IgD-negative memory B cell (primary cell): ENCODE data around the gene MARCHF3. TPM values are rescaled to one million over a fixed set of nuclear protein-coding genes. Genes with fewer than 3 reads are reported as not detected.
"Not testable (repeated sequence)": the region's sequence is repeated elsewhere in the genome, so short reads cannot be mapped to it uniquely, and the experiment has no call there.

Source experiments
- H3K27ac Mint-ChIP-seq, 3 donors: one replicate each; pipeline ENCODE4 v1.8.0; 2020 to 2022; ENCODE audit warnings: mild to moderate bottlenecking in 3 of 3, mixed read lengths in 3 of 3, moderate library complexity in 1 of 3
- H3K27me3 Mint-ChIP-seq: one replicate; pipeline ENCODE4 v1.8.0; 2021; ENCODE audit warnings: mixed read lengths
- H3K36me3 Mint-ChIP-seq: one replicate; pipeline ENCODE4 v1.8.0; 2020; ENCODE audit warnings: mild to moderate bottlenecking, mixed read lengths
- H3K4me1 Mint-ChIP-seq, 3 donors: one replicate each; pipeline ENCODE4 v1.8.0; 2020 to 2022; ENCODE audit warnings: mixed read lengths in 3 of 3, mild to moderate bottlenecking in 1 of 3
- H3K4me3 Mint-ChIP-seq, 4 donors: one replicate each; pipeline ENCODE4 v1.8.0; 2020 to 2022; ENCODE audit warnings: mild to moderate bottlenecking in 4 of 4, mixed read lengths in 4 of 4, moderate library complexity in 3 of 4
- H3K9me3 Mint-ChIP-seq, 3 donors: one replicate each; pipeline ENCODE4 v1.8.0; 2020 to 2021; ENCODE audit warnings: mixed read lengths in 3 of 3, mild to moderate bottlenecking in 1 of 3
- polyA plus RNA-seq: library from polyadenylated mRNA; unstranded; fragments of 300-500 nt; fragmentation: Illumina TruSeq; gene quantifications from one replicate; pipeline ENCODE4 v1.2.3, GENCODE V29; 2021

The MARCHF3 gene
- polyA plus RNA-seq, 1 donor from 2014 or later: 31.7 TPM

DNA sequence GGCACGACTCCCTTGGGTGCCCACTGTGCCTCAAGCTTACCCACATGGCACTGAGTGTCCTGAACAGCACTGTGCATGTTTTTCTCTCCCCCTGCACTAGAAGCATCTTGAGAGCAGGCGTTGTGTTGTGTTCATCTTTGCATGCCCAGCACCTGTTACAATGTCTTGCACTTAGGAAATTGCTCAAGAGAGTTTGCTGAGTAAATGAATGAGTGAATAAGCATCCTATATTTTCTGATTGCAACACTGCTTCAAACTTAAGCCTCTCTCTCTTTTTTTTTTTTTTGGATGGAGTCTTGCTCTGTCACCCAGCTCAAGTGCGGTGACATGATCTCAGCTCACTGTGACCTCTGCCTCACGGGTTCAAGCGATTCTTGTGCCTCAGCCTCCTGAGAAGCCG is 158.9 kb downstream of the MARCHF3 start:
- H3K36me3 Mint-ChIP-seq: peaks cover 9% of the 10 kb centered on the region
- H3K27me3 Mint-ChIP-seq: no peaks in the 10 kb centered on the region
- H3K27ac Mint-ChIP-seq: no peak overlapping the region
- peaks cover 11 to 13% (median 13%) of the 10 kb centered on the region in 3 donors for H3K4me1 Mint-ChIP-seq
- no peaks in the 10 kb centered on the region for H3K9me3 Mint-ChIP-seq
- H3K4me3 Mint-ChIP-seq: no peak overlapping the region

DNA sequence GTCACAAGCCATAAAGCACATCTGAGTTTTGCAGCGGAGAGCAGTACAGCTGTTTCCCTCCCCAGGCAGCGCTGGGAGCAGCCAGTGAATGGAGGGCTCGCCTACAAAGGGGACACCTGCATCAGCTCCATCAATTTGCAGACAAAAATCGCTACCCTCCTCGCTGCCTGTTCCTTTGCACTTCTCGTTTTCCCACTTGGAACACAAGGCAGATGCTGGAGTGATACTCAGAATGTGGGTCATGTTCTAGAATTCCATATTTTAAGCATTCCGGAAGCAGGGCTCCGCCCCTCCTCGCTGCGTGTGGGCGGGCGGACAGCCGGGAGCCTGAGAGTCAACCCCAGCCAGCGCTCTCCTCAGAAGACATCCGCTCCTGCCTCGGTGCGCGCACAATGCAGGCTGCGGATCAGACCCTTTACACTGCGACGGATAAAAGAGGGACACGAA is 161.3 kb downstream of the MARCHF3 start:
- Mint-ChIP-seq H3K27me3 (no peaks in the 10 kb centered on the region), H3K36me3 (peaks cover 7% of the 10 kb centered on the region), H3K9me3 (no peaks in the 10 kb centered on the region), H3K4me3 (peak overlapping the region; percentile 53 to 91 (median 76)), H3K4me1 (peaks cover 11 to 14% (median 13%) of the 10 kb centered on the region in 3 donors), H3K27ac (peak overlapping the region; percentile 1 to 92 (median 69))

DNA sequence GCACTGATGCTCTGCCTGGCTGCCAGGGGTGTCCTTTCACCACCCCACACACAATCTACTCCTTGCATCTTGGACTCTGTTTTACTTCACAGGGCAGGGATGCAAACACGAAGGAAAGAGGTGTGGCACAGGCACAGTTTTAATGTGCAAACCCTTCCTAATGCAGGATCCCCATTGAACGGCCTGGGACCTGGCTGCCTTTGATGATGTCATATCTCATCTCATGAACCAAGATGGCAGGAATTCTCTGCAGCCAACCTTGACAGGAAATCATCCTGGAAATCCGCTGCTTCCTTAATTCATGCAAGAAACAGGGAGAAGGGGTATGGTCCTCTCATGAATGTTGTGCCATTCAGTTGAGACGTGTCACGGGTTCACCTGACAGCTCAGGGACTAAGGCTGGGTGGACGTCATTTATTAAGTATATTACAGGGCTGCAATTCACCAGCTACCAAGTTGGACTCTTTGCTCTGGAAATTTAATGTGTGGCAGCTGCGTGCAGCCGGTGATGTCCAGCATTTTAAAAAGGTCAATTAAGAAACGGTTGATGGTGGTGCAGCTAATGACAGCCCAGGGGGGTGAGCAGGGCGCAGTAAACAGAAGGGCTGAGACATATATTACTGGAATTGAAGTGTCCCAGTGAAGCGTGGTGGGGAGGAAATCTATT is 161.9 kb downstream of the MARCHF3 start:
- H3K27ac Mint-ChIP-seq: peak overlapping the region; percentile 1 to 92 (median 69)
- H3K4me3 Mint-ChIP-seq: peak overlapping the region; percentile 53 to 91 (median 76)
- peaks cover 7% of the 10 kb centered on the region for H3K36me3 Mint-ChIP-seq
- H3K27me3 Mint-ChIP-seq: no peaks in the 10 kb centered on the region
- H3K9me3 Mint-ChIP-seq: no peaks in the 10 kb centered on the region
- peaks cover 11 to 14% (median 13%) of the 10 kb centered on the region in 3 donors for H3K4me1 Mint-ChIP-seq

DNA sequence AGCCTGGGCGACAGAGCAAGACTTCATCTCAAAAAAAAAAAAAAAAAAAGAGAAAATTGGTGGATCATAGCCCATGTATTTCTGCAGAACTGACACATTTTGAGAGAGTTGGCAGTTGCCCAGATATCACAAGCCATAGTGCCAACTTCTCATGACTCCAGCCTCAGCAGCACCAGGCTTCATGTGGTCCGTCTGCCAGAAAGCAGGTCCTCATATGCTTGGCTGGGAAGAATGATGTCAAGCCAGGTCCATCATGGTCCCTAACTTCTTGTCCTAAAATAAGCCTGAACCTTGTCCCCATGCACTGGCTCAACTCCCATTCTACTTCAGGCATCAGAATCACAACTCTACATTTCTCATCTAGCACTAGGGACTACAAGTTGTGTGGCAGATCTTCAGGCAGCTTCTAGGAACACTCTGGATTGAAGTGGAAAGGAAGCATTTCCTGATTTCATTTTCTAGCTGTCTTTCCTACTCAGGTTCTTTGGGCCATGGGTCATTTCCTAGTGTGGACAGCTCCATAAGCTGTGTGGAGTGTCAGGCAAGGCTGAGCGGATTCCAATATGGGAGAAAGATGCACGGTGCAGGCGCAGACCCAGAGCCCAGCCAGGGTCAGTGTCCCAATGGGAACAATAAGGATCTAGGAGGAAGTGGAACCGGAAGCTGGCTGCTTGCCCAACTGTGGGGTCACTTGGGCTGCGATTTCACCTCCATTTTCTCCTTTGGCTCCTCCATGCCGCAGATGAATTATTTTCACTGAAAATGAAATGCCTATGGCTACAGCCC is 163.3 kb downstream of the MARCHF3 start:
- no peaks in the 10 kb centered on the region for H3K9me3 Mint-ChIP-seq
- H3K27me3 Mint-ChIP-seq: no peaks in the 10 kb centered on the region
- H3K27ac Mint-ChIP-seq: peak overlapping the region in 1 of 3 donors; percentile 65
- peaks cover 6% of the 10 kb centered on the region for H3K36me3 Mint-ChIP-seq
- H3K4me3 Mint-ChIP-seq: peak overlapping the region in 1 of 4 donors; percentile 70
- peaks cover 9 to 14% (median 13%) of the 10 kb centered on the region in 3 donors for H3K4me1 Mint-ChIP-seq

DNA sequence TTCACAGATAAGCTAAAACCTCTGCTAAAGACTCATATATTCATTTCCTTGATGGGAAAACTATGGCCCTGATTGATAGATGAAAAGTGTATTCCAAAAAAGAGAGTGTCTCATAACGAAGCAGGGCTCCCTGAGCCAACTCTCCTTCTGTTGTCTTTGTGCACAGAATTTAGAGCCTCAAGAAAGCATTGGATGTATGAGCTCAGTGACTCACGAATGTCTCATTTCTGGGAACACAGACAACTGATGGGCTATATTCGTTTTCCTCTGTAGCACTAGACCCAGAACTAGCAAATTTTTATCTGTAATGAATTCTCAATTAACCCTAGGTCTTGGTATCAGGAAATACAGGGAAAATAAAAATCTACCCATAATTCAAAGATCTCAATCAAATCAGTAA is 165.1 kb downstream of the MARCHF3 start:
- Mint-ChIP-seq H3K27ac (peak overlapping the region in 1 of 3 donors; percentile 43), H3K9me3 (no peaks in the 10 kb centered on the region), H3K4me3 (no peak overlapping the region), H3K4me1 (peaks cover 9 to 16% (median 13%) of the 10 kb centered on the region in 3 donors), H3K27me3 (no peaks in the 10 kb centered on the region), H3K36me3 (peaks cover 2% of the 10 kb centered on the region)

DNA sequence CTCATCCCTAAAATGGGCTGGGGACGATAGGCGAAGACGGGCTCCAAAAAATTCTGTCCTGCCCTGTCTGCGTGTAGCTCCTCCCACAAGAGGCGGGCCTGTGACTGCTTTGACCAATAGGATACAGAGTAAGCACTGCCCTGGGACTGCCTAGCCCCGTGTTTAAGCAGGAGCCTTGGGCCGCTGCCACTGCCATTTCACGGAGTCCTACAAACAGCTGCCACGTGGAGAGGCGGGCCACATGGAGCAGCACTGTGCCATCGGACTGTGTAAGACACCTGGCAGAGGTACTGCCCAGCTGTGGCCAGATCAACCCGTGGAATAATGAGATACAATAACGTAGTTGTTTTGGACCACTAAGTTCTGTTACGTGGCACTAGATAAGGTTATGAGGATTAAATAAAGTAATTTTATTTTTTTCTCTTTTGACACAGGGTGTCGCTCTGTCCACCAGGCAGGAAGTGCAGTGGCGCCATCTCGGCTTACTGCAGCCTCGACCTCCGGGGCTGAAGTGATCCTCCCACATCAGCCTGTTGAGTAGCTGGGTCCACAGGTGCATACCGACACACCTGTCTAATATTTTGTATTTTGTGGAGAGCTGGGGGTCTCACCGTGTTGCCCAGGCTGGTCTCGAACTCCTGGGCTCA is 166.2 kb downstream of the MARCHF3 start:
- Mint-ChIP-seq H3K4me3 (no peak overlapping the region), H3K36me3 (no peaks in the 10 kb centered on the region), H3K27me3 (no peaks in the 10 kb centered on the region), H3K4me1 (peaks cover 5 to 12% (median 11%) of the 10 kb centered on the region in 3 donors), H3K27ac (no peak overlapping the region), H3K9me3 (no peaks in the 10 kb centered on the region)

DNA sequence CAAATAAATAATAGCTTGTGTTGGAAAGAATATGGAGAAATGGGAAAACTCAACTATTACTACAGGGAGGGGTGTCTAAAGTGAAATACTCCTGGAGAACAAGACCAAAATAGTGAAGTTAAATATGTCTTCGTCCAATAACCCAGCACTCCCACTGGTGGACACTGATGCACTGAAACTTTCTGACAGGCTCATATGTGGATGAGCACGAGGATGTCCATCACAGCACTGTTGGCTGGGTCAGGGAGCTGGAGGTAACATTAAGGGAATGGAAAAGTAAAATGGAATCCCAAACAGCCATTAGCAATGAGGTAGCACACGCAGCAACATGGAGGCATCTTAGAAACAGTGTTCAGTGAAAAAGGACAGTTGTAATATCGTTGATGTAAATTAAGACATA is 167.0 kb downstream of the MARCHF3 start:
- Mint-ChIP-seq H3K27ac (peak overlapping the region in 1 of 3 donors; percentile 20), H3K27me3 (no peaks in the 10 kb centered on the region), H3K9me3 (no peaks in the 10 kb centered on the region), H3K36me3 (no peaks in the 10 kb centered on the region), H3K4me3 (peak overlapping the region in 1 of 4 donors; percentile 20), H3K4me1 (peaks cover 1 to 5% (median 4%) of the 10 kb centered on the region in 3 donors)

DNA sequence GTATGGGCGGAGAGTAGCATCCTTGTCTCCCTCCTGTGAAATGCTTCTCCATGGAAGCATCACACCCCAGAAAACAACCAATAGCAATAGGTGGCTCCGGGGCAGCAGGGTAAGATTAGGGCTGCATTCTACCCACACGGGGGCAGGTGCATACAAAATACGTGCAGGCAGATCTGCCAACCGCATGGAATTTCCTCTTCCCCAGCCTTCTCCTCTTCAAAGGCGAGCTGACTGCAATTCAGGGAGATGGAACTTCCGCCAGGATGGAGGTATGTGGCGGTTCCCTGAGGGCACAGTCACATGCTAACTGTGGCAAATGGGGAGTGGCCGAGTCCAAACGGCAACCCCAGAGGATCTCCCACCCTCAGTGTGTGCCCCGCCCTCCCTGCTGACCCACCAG is 171.9 kb downstream of the MARCHF3 start:
- peaks cover 0 to 11% (median 8%) of the 10 kb centered on the region in 3 donors for H3K4me1 Mint-ChIP-seq
- no peaks in the 10 kb centered on the region for H3K9me3 Mint-ChIP-seq
- H3K36me3 Mint-ChIP-seq: peaks cover 11% of the 10 kb centered on the region
- H3K4me3 Mint-ChIP-seq: no peak overlapping the region
- H3K27ac Mint-ChIP-seq: no peak overlapping the region
- no peaks in the 10 kb centered on the region for H3K27me3 Mint-ChIP-seq

DNA sequence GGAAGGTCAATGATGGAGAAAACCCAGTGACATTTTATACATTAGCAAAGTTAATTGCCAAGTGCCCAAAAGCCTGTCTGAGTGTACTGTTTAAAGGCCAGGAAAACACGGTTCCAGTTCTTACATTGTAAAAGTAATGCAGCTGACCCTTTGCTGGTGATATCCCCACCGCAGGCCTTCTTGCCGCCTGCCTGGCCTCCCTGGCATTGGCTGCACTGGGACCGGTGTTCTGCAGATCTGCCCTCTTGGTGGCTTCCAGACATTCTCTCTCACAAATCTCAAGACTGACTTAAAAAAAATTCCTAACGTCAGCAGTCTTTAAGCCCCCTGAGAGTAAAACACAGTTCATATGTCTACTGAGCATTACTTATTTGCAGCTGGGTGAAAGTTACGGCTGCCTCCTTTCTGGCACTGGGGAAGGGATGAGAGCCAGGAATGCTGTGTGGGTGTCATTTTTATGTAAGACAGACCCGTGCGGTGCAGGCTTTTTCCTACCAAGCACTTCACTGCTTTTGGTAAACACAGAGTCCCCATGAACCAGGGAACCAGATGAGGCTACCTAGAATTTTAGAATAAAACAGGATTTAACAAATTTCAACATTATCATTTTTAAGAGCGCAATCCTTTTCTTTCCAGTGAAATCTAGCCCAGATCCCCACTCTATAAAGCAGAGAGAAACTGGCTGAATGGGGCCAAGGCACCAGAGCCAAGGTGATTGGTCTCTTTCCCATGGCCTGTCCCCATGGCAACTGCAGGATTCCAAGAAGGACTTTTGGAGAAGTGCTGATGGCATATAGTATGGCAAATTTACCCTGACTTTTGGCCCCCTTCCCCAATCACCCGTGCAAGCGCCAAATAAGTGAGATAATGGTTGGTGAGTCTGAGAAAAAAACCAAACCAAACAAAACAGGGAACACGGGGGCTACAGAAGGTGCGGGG is 172.6 kb downstream of the MARCHF3 start:
- H3K4me3 Mint-ChIP-seq: peak overlapping the region in 1 of 4 donors; percentile 52
- peaks cover 7 to 17% (median 14%) of the 10 kb centered on the region in 3 donors for H3K4me1 Mint-ChIP-seq
- H3K36me3 Mint-ChIP-seq: peaks cover 11% of the 10 kb centered on the region
- H3K27ac Mint-ChIP-seq: no peak overlapping the region
- no peaks in the 10 kb centered on the region for H3K27me3 Mint-ChIP-seq
- H3K9me3 Mint-ChIP-seq: no peaks in the 10 kb centered on the region

DNA sequence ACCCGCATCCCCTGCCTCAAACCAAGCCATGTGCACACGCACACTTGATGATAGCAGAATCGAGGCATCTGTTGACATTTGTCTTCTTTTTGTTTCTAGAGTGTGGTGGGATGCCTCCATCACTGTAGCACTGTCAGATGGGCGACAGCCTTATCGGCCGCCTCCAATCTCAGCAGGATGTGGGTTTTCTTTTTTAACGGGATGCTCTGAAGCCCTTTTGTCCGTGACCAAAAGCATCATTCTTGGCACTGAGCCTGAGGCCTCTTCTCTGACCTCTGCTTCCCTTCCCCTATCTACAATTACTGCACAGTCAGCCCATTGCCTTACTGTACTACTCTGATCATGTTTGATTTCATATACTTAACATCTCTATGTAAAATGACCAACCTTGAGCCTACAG is 175.1 kb downstream of the MARCHF3 start:
- H3K36me3 Mint-ChIP-seq: peaks cover 15% of the 10 kb centered on the region
- peaks cover 21 to 33% (median 22%) of the 10 kb centered on the region in 3 donors for H3K4me1 Mint-ChIP-seq
- H3K27me3 Mint-ChIP-seq: no peaks in the 10 kb centered on the region
- no peaks in the 10 kb centered on the region for H3K9me3 Mint-ChIP-seq
- peak overlapping the region; percentile 13 to 57 (median 23) for H3K27ac Mint-ChIP-seq
- peak overlapping the region in 2 of 4 donors; percentile 58 to 61 for H3K4me3 Mint-ChIP-seq

DNA sequence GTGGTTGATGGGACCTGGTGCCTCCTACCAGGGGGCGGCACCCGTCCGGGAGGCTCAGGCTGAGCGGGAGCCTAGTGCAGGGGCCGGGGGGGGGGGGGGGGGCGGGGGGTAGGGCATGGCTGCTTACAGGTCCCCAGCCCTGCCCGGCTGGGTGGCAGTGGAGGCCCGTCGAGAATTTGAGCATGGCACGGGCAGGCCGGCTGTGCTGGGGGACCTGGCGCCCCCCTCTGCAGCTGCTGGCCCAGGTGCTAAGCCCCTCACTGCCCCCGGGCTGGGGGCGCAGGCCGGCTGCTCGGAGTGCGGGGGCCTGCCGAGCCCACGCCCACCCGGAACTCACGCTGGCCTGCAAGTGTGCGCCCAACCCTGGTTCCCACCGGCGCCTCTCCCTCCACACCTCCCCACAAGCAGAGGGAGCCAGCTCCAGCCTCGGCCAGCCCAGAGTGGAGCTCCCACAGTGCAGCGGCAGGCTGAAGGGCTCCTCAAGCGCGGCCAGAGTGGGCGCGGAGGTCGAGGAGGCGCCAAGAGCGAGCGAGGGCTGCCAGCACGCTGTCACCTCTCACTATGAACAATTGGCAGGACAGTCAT is 175.7 kb downstream of the MARCHF3 start:
- Mint-ChIP-seq H3K9me3 (no peaks in the 10 kb centered on the region), H3K4me3 (peak overlapping the region in 1 of 4 donors; percentile 58), H3K36me3 (peaks cover 15% of the 10 kb centered on the region), H3K27me3 (no peaks in the 10 kb centered on the region), H3K4me1 (peaks cover 21 to 33% (median 22%) of the 10 kb centered on the region in 3 donors), H3K27ac (peak overlapping the region in 2 of 3 donors; percentile 23 to 57)

DNA sequence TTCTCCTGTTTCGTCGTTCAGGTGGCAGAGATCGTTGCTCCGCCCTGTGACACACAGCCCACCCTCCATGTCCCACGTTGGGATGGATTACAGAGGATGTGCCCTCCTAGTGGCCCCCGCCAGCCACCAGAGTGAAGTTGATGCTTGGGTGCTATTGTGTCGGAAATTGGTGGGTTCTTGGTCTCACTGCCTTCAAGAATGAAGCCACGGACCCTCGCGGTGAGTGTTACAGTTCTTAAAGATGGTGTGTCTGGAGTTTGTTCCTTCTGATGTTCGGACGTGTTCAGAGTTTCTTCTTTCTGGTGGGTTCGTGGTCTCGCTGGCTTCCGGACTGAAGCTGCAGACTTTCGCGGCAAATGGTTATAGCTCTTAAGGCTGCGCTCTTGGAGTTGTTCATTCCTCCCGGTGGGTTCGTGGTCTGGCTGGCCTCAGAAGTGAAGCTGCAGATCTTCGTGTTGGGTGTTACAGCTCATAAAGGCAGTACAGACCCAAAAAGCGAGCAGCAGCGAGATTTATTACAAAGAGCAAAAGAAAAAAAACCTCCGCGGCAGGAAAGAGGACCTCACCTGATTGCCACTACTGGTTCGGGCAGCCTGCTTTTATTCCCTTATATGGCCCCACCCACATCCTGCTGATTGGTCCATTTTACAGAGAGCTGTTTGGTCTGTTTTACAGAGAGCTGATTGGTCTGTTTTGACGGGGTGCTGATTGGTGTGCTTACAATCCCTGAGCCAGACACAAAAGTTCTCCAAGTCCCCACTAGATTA is 176.6 kb downstream of the MARCHF3 start:
- H3K4me3 Mint-ChIP-seq: peak overlapping the region; percentile 35 to 87 (median 73)
- peaks cover 15% of the 10 kb centered on the region for H3K36me3 Mint-ChIP-seq
- H3K9me3 Mint-ChIP-seq, H3K27me3 Mint-ChIP-seq: not testable (repeated sequence)
- peak overlapping the region; percentile 61 to 92 (median 68) for H3K27ac Mint-ChIP-seq
- peaks cover 22 to 33% (median 26%) of the 10 kb centered on the region in 3 donors for H3K4me1 Mint-ChIP-seq

DNA sequence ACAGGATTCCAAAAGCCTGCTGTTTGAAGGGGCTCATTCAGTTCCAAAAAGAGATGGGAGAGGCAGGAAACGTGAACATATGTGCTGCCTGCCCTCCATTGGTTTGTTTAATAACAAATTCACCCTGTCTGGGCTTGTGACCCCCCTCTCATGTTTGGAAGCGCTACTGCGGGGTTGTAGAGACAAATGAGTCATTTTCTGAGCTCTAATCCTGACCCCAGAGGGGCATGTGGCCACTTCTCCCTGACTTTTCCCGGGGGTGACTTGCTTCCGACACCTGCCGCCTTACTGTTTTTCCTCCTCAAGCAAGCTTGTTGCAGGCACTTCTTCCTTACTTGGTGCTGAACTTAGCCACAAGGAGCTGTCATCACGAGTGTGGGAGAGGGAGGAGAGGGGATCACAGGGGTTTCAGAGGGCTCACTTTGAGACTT is 177.5 kb downstream of the MARCHF3 start:
- Mint-ChIP-seq H3K9me3 (no peaks in the 10 kb centered on the region), H3K36me3 (peaks cover 15% of the 10 kb centered on the region), H3K4me1 (peaks cover 23 to 37% (median 26%) of the 10 kb centered on the region in 3 donors), H3K27ac (peak overlapping the region; percentile 68 to 98 (median 97)), H3K4me3 (peak overlapping the region; percentile 62 to 89 (median 75)), H3K27me3 (no peaks in the 10 kb centered on the region)
